K562 (cell line): ENCODE data around the gene POLDIP3. TPM values are rescaled to one million over a fixed set of nuclear protein-coding genes. Genes with fewer than 3 reads are reported as not detected.

Source experiments
- ATAC-seq: fragments of 200-7000 bp; cut with Tn5 transposase; 3 replicates; pipeline ENCODE4 v1.9.1; 2020; ENCODE audit warnings: moderate library complexity
- BruUV-seq: library from RNA; stranded (reverse); fragments of 400-500 nt; replicated peaks from 2 replicates; lab custom pipeline; 2021; lab: Mats Ljungman, UMichigan
- CTCF ChIA-PET: fragments of 300-600 bp; formaldehyde crosslinking; extraction: SDS; loops from one replicate; lab custom pipeline; 2021; ENCODE audit warnings: low intra/inter-chr PET ratio; lab: Yijun Ruan, JAX
- POLR2A ChIA-PET: fragments of 300-600, 350-650 bp; sonication (Branson Sonifier 250); formaldehyde crosslinking; extraction: SDS; loops from one replicate; lab custom pipeline; 2021; ENCODE audit warnings: antibody characterized with exemption, inconsistent platforms; lab: Yijun Ruan, JAX
- DNase-seq, 4 experiments: peaks; one replicate each; pipeline versions ENCODE4 v3.0.0 to v3.0.0-alpha.2; 2011 to 2018; ENCODE audit warnings: low spot score in 3 of 4, mixed read lengths in 3 of 4; ENCODE audit errors: extremely low read depth in 1 of 4
- FAIRE-seq: peaks from 2 replicates; lab custom pipeline; 2011; peaks lifted over from hg19 to GRCh38; lab: Jason Lieb, UNC
- H2AFZ ChIP-seq: 2 replicates; pipeline ENCODE4 v1.6.0; 2011; ENCODE audit warnings: low read depth, low read length, control low read depth, inconsistent platforms
- H3K27ac ChIP-seq: fragments of 200-600 bp; 3 replicates; pipeline ENCODE4 v1.8.0; 2011; ENCODE audit warnings: low read depth, mild to moderate bottlenecking, control low read depth, inconsistent platforms, low read length, moderate library complexity, mixed read lengths; ENCODE audit errors: extremely low read depth
- H3K27me3 ChIP-seq, 2 experiments: fragments of 300-600 bp in 1 of 2; 2 replicates in 1 of 2; 3 replicates in 1 of 2; pipeline versions ENCODE4 v1.6.0 to v1.8.0; 2011; ENCODE audit warnings: inconsistent platforms in 2 of 2, low read length in 2 of 2, mild to moderate bottlenecking in 1 of 2, mixed read lengths in 1 of 2, moderate library complexity in 1 of 2; ENCODE audit not compliant: control insufficient read depth in 2 of 2, insufficient read depth in 2 of 2
- H3K36me3 ChIP-seq: fragments of 300-600 bp; 3 replicates; pipeline ENCODE4 v1.8.0; 2011; ENCODE audit warnings: mild to moderate bottlenecking, low read length, inconsistent platforms; ENCODE audit not compliant: control insufficient read depth, insufficient read depth
- H3K4me1 ChIP-seq, 2 experiments: fragments of 200-600 bp in 1 of 2; replicated peaks in 1 of 2; 2 replicates in 1 of 2; 3 replicates in 1 of 2; pipeline versions ENCODE4 v1.5.1 to v1.8.0; 2011; ENCODE audit warnings: inconsistent platforms in 2 of 2, low read length in 2 of 2, mild to moderate bottlenecking in 1 of 2, mixed read lengths in 1 of 2, moderate library complexity in 1 of 2; ENCODE audit not compliant: control insufficient read depth in 2 of 2, insufficient read depth in 2 of 2
- H3K4me2 ChIP-seq: 2 replicates; pipeline ENCODE4 v1.6.1; 2011; ENCODE audit warnings: low read length, control low read depth, inconsistent platforms, mixed read lengths; ENCODE audit not compliant: insufficient read depth
- H3K4me3 ChIP-seq: fragments of 200-600 bp; sonication (generic), shearing (Covaris generic); 2 replicates; pipeline ENCODE4 v1.5.1; 2016; ENCODE audit warnings: control low read depth, inconsistent platforms
- H3K79me2 ChIP-seq: fragments of 200-600 bp; 3 replicates; pipeline ENCODE4 v1.8.0; 2011; ENCODE audit warnings: low read length, inconsistent platforms; ENCODE audit not compliant: control insufficient read depth, insufficient read depth
- H3K9ac ChIP-seq, 2 experiments: 2 replicates each; pipeline versions ENCODE4 v1.6.0 to v1.6.1; 2011; ENCODE audit warnings: low read depth in 2 of 2, low read length in 2 of 2, control low read depth in 1 of 2, inconsistent platforms in 1 of 2, mild to moderate bottlenecking in 1 of 2, mixed read lengths in 1 of 2; ENCODE audit not compliant: insufficient read depth in 1 of 2
- H3K9me1 ChIP-seq: one replicate; pipeline ENCODE4 v1.6.0; 2011; ENCODE audit warnings: inconsistent platforms, mild to moderate bottlenecking, low read length, moderate library complexity; ENCODE audit not compliant: control insufficient read depth, insufficient read depth
- H3K9me3 ChIP-seq: replicated peaks from 2 replicates; pipeline ENCODE4 v1.5.1; 2011; ENCODE audit warnings: low read depth, low read length, inconsistent platforms; ENCODE audit not compliant: control insufficient read depth, insufficient read depth
- H4K20me1 ChIP-seq: replicated peaks from 2 replicates; pipeline ENCODE4 v1.6.1; 2011; ENCODE audit warnings: low read length, inconsistent platforms, mixed read lengths; ENCODE audit not compliant: control insufficient read depth, insufficient read depth
- CREB1 ChIP-seq, 2 experiments: sonication (generic) in 1 of 2; formaldehyde crosslinking in 1 of 2; IDR thresholded peaks; 2 replicates each; pipeline versions ENCODE4 v1.6.1 to v1.8.0; 2012 to 2022; ENCODE audit warnings: inconsistent platforms in 1 of 2, mild to moderate bottlenecking in 1 of 2, missing genetic modification reagents in 1 of 2, moderate library complexity in 1 of 2
- GTF2E2 ChIP-seq: fragments of 200-800 bp; sonication (Bioruptor generic); IDR thresholded peaks from 2 replicates; pipeline ENCODE4 v1.6.1; 2016; ENCODE audit warnings: missing genetic modification characterization, missing compliant biosample characterization
- MTA2 ChIP-seq: fragments of 450-650 bp; IDR thresholded peaks from 2 replicates; pipeline ENCODE4 v1.6.1; 2016; ENCODE audit warnings: low read depth
- ZNF583 ChIP-seq: fragments of 250-450 bp; sonication (Bioruptor Pico); IDR thresholded peaks from 2 replicates; pipeline ENCODE4 v1.4.0; 2020
- ZNF79 ChIP-seq: fragments of 250-450 bp; sonication (Bioruptor Pico); IDR thresholded peaks from 2 replicates; pipeline ENCODE4 v1.4.0; 2020; ENCODE audit warnings: low read depth, mild to moderate bottlenecking, moderate library complexity
- WGBS: fragments of 100-300 bp; shearing (Covaris generic); methylation state at CpG from one replicate; pipeline ENCODE4 v1.1.6; 2016; ENCODE audit warnings: low coverage, mixed read lengths; ENCODE audit not compliant: insufficient coverage; ENCODE audit errors: missing lambda C conversion rate; 5-methylcytosine and 5-hydroxymethylcytosine counted together
- in situ Hi-C: fragments of 300-500 bp; cut with MboI; formaldehyde crosslinking; loops from 4 replicates; pipeline ENCODE4 v1.15.0; 2018; ENCODE audit warnings: inconsistent platforms, mixed read lengths
- intact Hi-C: fragments of 100-400 bp; cut with micrococcal nuclease; formaldehyde crosslinking; loops from 2 replicates; pipeline ENCODE4 v1.14.2; 2022
- polyA plus RNA-seq, 8 experiments: library from polyadenylated mRNA; depleted of rRNA in 4 of 8; stranded (reverse) in 5 of 8; unstranded in 3 of 8; fragments of >200 nt; fragmentation: Nextera tagmentation in 2 of 8; fragmentation: Illumina TruSeq in 1 of 8; extraction: Ambion mirVana in 2 of 8; extraction: Trizol in 1 of 8; gene quantifications; 2 replicates each; pipeline versions ENCODE4 v1.2.1 to v1.2.3, GENCODE V29; 2011 to 2014; ENCODE audit warnings: inconsistent platforms in 1 of 8, missing spikeins in 1 of 8
- total RNA-seq, 7 experiments: library from RNA; depleted of rRNA in 6 of 7; stranded (reverse); fragments of >200 nt in 6 of 7; fragmentation: Illumina TruSeq in 2 of 7; extraction: Trizol in 2 of 7; gene quantifications; 2 replicates each; pipeline versions ENCODE4 v1.2.1 to v1.2.3, GENCODE V29; 2011 to 2021; ENCODE audit warnings: low replicate concordance in 1 of 7
- TF ChIP-seq, protein P1 (sequence below): sonication (generic); formaldehyde crosslinking; IDR thresholded peaks from 2 replicates; pipeline ENCODE4 v1.8.0; 2022; ENCODE audit warnings: missing genetic modification reagents, mild to moderate bottlenecking, moderate library complexity, borderline replicate concordance
- TF ChIP-seq, protein P2 (sequence below): fragments of 450-650 bp; IDR thresholded peaks from 2 replicates; pipeline ENCODE4 v1.7.0; 2016; ENCODE audit warnings: borderline replicate concordance
- TF ChIP-seq, protein P3 (sequence below): fragments of 250-450 bp; sonication (Bioruptor Pico); IDR thresholded peaks from 2 replicates; pipeline ENCODE4 v1.6.1; 2021; ENCODE audit warnings: mild to moderate bottlenecking
- TF ChIP-seq, protein P4 (sequence below): fragments of 250-450 bp; sonication (Bioruptor Pico); IDR thresholded peaks from 2 replicates; pipeline ENCODE4 v1.9.0; 2021; ENCODE audit warnings: mild to moderate bottlenecking, inconsistent platforms
- TF ChIP-seq, protein P5 (sequence below), 2 experiments: fragments of 450-650 bp; IDR thresholded peaks; 2 replicates each; pipeline ENCODE4 v1.6.1; 2018; ENCODE audit warnings: mild to moderate bottlenecking in 2 of 2, low read depth in 1 of 2; ENCODE audit not compliant: partially characterized antibody in 2 of 2

Gene POLDIP3
- total and polyA plus RNA-seq, 9 of the 15 experiments (the other 6 are each of a cell fraction or from before 2014, with no cell fraction given) = 14.3 to 53.0 (median 26.3) TPM

DNA sequence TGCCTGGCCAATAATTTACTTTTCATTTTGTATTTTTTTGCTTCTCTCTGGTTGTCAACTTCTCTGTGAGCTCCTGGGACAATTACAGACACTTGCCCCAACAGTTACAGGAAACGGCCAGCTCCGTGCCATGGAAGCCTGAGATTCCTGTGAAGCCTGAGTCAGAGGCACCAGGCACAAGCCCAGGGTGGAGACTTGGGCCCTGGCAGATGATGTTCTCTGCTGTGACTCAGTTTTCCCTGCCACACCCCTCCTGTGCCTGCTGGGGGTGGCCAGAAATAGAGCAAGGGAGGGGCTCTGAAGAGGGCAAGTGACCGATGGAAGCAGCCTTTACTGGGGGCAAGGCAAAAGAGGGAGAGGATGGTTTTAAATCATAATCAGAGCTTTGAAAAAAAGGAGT is 20.8 kb upstream of the POLDIP3 start:
- ChIA-PET CTCF (no interaction called here), POLR2A (interaction anchor here (1.0 to 1.7 kb wide), 2 partner anchors 12 to 21 kb away, joined by 3 to 4 read pairs; partner anchors contain the start of gene POLDIP3)
- no peaks in the 10 kb centered on the region for H3K9me1 ChIP-seq
- peaks cover 43% of the 10 kb centered on the region; the same call in 2 of the 3 replicates for H3K36me3 ChIP-seq
- TF ChIP-seq, protein P1, sequence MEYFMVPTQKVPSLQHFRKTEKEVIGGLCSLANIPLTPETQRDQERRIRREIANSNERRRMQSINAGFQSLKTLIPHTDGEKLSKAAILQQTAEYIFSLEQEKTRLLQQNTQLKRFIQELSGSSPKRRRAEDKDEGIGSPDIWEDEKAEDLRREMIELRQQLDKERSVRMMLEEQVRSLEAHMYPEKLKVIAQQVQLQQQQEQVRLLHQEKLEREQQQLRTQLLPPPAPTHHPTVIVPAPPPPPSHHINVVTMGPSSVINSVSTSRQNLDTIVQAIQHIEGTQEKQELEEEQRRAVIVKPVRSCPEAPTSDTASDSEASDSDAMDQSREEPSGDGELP (CRISPR knock-in tag) = no peak
- TF ChIP-seq, protein P2, sequence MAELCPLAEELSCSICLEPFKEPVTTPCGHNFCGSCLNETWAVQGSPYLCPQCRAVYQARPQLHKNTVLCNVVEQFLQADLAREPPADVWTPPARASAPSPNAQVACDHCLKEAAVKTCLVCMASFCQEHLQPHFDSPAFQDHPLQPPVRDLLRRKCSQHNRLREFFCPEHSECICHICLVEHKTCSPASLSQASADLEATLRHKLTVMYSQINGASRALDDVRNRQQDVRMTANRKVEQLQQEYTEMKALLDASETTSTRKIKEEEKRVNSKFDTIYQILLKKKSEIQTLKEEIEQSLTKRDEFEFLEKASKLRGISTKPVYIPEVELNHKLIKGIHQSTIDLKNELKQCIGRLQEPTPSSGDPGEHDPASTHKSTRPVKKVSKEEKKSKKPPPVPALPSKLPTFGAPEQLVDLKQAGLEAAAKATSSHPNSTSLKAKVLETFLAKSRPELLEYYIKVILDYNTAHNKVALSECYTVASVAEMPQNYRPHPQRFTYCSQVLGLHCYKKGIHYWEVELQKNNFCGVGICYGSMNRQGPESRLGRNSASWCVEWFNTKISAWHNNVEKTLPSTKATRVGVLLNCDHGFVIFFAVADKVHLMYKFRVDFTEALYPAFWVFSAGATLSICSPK = no peak
- TF ChIP-seq GTF2E2 (tag) (no peak), ZNF583 (CRISPR knock-in tag) (no peak), CREB1 (IDR thresholded peaks at IDR 0.05) (no peak), CREB1 (CRISPR knock-in tag; IDR thresholded peaks at IDR 0.05) (no peak), MTA2 (no peak), ZNF79 (CRISPR knock-in tag) (no peak)
- TF ChIP-seq, protein P3, sequence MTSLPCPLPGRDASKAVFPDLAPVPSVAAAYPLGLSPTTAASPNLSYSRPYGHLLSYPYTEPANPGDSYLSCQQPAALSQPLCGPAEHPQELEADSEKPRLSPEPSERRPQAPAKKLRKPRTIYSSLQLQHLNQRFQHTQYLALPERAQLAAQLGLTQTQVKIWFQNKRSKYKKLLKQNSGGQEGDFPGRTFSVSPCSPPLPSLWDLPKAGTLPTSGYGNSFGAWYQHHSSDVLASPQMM (CRISPR knock-in tag) = no peak
- TF ChIP-seq, protein P4, sequence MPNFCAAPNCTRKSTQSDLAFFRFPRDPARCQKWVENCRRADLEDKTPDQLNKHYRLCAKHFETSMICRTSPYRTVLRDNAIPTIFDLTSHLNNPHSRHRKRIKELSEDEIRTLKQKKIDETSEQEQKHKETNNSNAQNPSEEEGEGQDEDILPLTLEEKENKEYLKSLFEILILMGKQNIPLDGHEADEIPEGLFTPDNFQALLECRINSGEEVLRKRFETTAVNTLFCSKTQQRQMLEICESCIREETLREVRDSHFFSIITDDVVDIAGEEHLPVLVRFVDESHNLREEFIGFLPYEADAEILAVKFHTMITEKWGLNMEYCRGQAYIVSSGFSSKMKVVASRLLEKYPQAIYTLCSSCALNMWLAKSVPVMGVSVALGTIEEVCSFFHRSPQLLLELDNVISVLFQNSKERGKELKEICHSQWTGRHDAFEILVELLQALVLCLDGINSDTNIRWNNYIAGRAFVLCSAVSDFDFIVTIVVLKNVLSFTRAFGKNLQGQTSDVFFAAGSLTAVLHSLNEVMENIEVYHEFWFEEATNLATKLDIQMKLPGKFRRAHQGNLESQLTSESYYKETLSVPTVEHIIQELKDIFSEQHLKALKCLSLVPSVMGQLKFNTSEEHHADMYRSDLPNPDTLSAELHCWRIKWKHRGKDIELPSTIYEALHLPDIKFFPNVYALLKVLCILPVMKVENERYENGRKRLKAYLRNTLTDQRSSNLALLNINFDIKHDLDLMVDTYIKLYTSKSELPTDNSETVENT (CRISPR knock-in tag) = no peak
- TF ChIP-seq, protein P5, sequence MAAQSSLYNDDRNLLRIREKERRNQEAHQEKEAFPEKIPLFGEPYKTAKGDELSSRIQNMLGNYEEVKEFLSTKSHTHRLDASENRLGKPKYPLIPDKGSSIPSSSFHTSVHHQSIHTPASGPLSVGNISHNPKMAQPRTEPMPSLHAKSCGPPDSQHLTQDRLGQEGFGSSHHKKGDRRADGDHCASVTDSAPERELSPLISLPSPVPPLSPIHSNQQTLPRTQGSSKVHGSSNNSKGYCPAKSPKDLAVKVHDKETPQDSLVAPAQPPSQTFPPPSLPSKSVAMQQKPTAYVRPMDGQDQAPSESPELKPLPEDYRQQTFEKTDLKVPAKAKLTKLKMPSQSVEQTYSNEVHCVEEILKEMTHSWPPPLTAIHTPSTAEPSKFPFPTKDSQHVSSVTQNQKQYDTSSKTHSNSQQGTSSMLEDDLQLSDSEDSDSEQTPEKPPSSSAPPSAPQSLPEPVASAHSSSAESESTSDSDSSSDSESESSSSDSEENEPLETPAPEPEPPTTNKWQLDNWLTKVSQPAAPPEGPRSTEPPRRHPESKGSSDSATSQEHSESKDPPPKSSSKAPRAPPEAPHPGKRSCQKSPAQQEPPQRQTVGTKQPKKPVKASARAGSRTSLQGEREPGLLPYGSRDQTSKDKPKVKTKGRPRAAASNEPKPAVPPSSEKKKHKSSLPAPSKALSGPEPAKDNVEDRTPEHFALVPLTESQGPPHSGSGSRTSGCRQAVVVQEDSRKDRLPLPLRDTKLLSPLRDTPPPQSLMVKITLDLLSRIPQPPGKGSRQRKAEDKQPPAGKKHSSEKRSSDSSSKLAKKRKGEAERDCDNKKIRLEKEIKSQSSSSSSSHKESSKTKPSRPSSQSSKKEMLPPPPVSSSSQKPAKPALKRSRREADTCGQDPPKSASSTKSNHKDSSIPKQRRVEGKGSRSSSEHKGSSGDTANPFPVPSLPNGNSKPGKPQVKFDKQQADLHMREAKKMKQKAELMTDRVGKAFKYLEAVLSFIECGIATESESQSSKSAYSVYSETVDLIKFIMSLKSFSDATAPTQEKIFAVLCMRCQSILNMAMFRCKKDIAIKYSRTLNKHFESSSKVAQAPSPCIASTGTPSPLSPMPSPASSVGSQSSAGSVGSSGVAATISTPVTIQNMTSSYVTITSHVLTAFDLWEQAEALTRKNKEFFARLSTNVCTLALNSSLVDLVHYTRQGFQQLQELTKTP (IDR thresholded peaks at IDR 0.05; ENCODE audit: low read depth in 1 of 2, partially characterized antibody in 2 of 2) = no peak
- H3K27me3 ChIP-seq = no peaks in the 10 kb centered on the region
- intact Hi-C loops (no loop called here), in situ Hi-C loops (no loop called here)
- H4K20me1 ChIP-seq = no peaks in the 10 kb centered on the region
- BruUV-seq = no TSS peak
- H3K4me3 ChIP-seq = no peak overlapping the region
- H3K79me2 ChIP-seq = peaks cover 4% of the 10 kb centered on the region; the same call in 1 of the 3 replicates
- H3K4me1 ChIP-seq = peaks cover 0 to 8% of the 10 kb centered on the region in 2 experiments; a peak in 3 of 5 replicates
- DNase-seq (no peak), ATAC-seq (no peak), FAIRE-seq (no peak)
- no peak overlapping the region for H3K4me2 ChIP-seq
- no peaks in the 10 kb centered on the region for H3K9me3 ChIP-seq
- H2AFZ ChIP-seq = no peak overlapping the region
- no peak overlapping the region for H3K27ac ChIP-seq
- no peak overlapping the region for H3K9ac ChIP-seq
- whole genome bisulfite sequencing = 94% methylated on average over 2 of the region's 3 CpGs
